Neuronal stem cell (in vitro differentiated cells): ENCODE results near the gene PRSS33.

Experiments used
- DNase-seq: peaks from one replicate; pipeline ENCODE4 v3.0.0-alpha.2; 2013; ENCODE audit warnings: low spot score
- H2AFZ ChIP-seq: one replicate; pipeline ENCODE4 v1.6.1; 2013; ENCODE audit warnings: mild to moderate bottlenecking, low read length, inconsistent platforms
- H2AK5ac ChIP-seq: 2 replicates; pipeline ENCODE4 v1.6.1; 2013; ENCODE audit warnings: low read depth, mild to moderate bottlenecking, inconsistent platforms, low read length, moderate library complexity, mixed read lengths
- H2BK120ac ChIP-seq: 2 replicates; pipeline ENCODE4 v1.6.1; 2013; ENCODE audit warnings: low read depth, mild to moderate bottlenecking, inconsistent platforms, low read length, moderate library complexity, mixed read lengths
- H2BK12ac ChIP-seq: one replicate; pipeline ENCODE4 v1.6.1; 2013; ENCODE audit warnings: low read length, inconsistent platforms
- H2BK15ac ChIP-seq: 2 replicates; pipeline ENCODE4 v1.6.1; 2013; ENCODE audit warnings: mild to moderate bottlenecking, low read length, inconsistent platforms, mixed read lengths
- H2BK5ac ChIP-seq: one replicate; pipeline ENCODE4 v1.6.1; 2013; ENCODE audit warnings: inconsistent platforms, mild to moderate bottlenecking, low read length, moderate library complexity
- H3K14ac ChIP-seq: one replicate; pipeline ENCODE4 v1.6.1; 2013; ENCODE audit warnings: low read length, inconsistent platforms
- H3K18ac ChIP-seq: 2 replicates; pipeline ENCODE4 v1.6.1; 2013; ENCODE audit warnings: low read length, inconsistent platforms
- H3K23ac ChIP-seq: 2 replicates; pipeline ENCODE4 v1.6.1; 2013; ENCODE audit warnings: low read depth, mild to moderate bottlenecking, mixed read lengths, low read length, inconsistent platforms; ENCODE audit not compliant: poor library complexity
- H3K27ac ChIP-seq: replicated peaks from 3 replicates; pipeline ENCODE4 v1.5.1; 2013; ENCODE audit warnings: low read length, inconsistent platforms
- H3K27me3 ChIP-seq, 3 experiments: 2 replicates each; pipeline ENCODE4 v1.6.1; 2013; ENCODE audit warnings: low read length in 3 of 3, mild to moderate bottlenecking in 2 of 3, inconsistent platforms in 1 of 3, low read depth in 1 of 3, mixed read lengths in 1 of 3, moderate library complexity in 1 of 3; ENCODE audit not compliant: control insufficient read depth in 3 of 3, insufficient read depth in 3 of 3
- H3K36me3 ChIP-seq, 2 donors: replicated peaks in 1 of 2; 2 replicates each; pipeline ENCODE4 v1.6.1; 2013; ENCODE audit warnings: low read length in 2 of 2; ENCODE audit not compliant: control insufficient read depth in 2 of 2, insufficient read depth in 2 of 2
- H3K4ac ChIP-seq: 2 replicates; pipeline ENCODE4 v1.6.1; 2013; ENCODE audit warnings: inconsistent platforms, mild to moderate bottlenecking, low read length, moderate library complexity
- H3K4me1 ChIP-seq, 2 donors: 1 replicate in 1 of 2; 2 replicates in 1 of 2; pipeline ENCODE4 v1.6.1; 2013; ENCODE audit warnings: low read length in 2 of 2, low read depth in 1 of 2; ENCODE audit not compliant: control insufficient read depth in 2 of 2, insufficient read depth in 1 of 2
- H3K4me2 ChIP-seq: one replicate; pipeline ENCODE4 v1.6.1; 2013; ENCODE audit warnings: mild to moderate bottlenecking, low read length, inconsistent platforms; ENCODE audit not compliant: insufficient read depth, poor library complexity, severe bottlenecking
- H3K4me3 ChIP-seq, 2 donors: 2 replicates each; pipeline ENCODE4 v1.5.1; 2013; ENCODE audit warnings: low read length in 2 of 2, mild to moderate bottlenecking in 2 of 2, inconsistent platforms in 1 of 2, moderate library complexity in 1 of 2
- H3K79me1 ChIP-seq: one replicate; pipeline ENCODE4 v1.6.1; 2013; ENCODE audit warnings: low read depth, mild to moderate bottlenecking, inconsistent platforms, low read length, moderate library complexity
- H3K9ac ChIP-seq: one replicate; pipeline ENCODE4 v1.6.1; 2013; ENCODE audit warnings: mild to moderate bottlenecking, low read depth, low read length, inconsistent platforms; ENCODE audit not compliant: poor library complexity
- H3K9me3 ChIP-seq, 2 donors: replicated peaks in 1 of 2; 2 replicates each; pipeline versions ENCODE3 to v1.6.1; 2013; ENCODE audit warnings: low read length in 2 of 2, mild to moderate bottlenecking in 2 of 2, inconsistent platforms in 1 of 2, low read depth in 1 of 2, mixed read lengths in 1 of 2, moderate library complexity in 1 of 2; ENCODE audit not compliant: control insufficient read depth in 2 of 2, insufficient read depth in 1 of 2
- H4K8ac ChIP-seq: one replicate; pipeline ENCODE4 v1.6.1; 2013; ENCODE audit warnings: low read depth, mild to moderate bottlenecking, inconsistent platforms, low read length, moderate library complexity
- H4K91ac ChIP-seq: one replicate; pipeline ENCODE4 v1.6.1; 2013; ENCODE audit warnings: low read length, low read depth, mild to moderate bottlenecking, inconsistent platforms; ENCODE audit not compliant: poor library complexity
- WGBS, 2 donors: extraction: QIAGEN DNeasy Blood & Tissue Kit; methylation state at CpG; one replicate each; pipeline ENCODE4 v1.1.7; 2013; ENCODE audit warnings: missing lambda C conversion rate in 2 of 2, mixed read lengths in 1 of 2; ENCODE audit not compliant: insufficient read length in 2 of 2, insufficient replicate concordance in 1 of 2; ENCODE audit errors: extremely low coverage in 2 of 2; 5-methylcytosine and 5-hydroxymethylcytosine counted together

The PRSS33 gene

GRCh38 chr16:2834968-2835367 is 47.6 kb upstream of the PRSS33 start:
- H2BK12ac ChIP-seq = no peak overlapping the region
- DNase-seq = no peak
- H3K4ac ChIP-seq = no peak overlapping the region
- no peak overlapping the region for H2AFZ ChIP-seq
- H3K4me3 ChIP-seq = no peak overlapping the region
- no peak overlapping the region for H2AK5ac ChIP-seq
- H3K27ac ChIP-seq = no peak overlapping the region
- no peaks in the 10 kb centered on the region for H3K36me3 ChIP-seq
- H3K9ac ChIP-seq = no peak overlapping the region
- no peak overlapping the region for H3K23ac ChIP-seq
- peaks cover 1% of the 10 kb centered on the region for H3K79me1 ChIP-seq
- no peak overlapping the region for H2BK5ac ChIP-seq
- H2BK120ac ChIP-seq = no peak overlapping the region
- H2BK15ac ChIP-seq = no peak overlapping the region
- no peak overlapping the region for H3K18ac ChIP-seq
- H3K14ac ChIP-seq = no peak overlapping the region
- no CpG with 5 or more reads among the region's 3 CpGs for WGBS, 2 donors
- no peak overlapping the region for H3K4me2 ChIP-seq
- peaks cover 0 to 5% of the 10 kb centered on the region in 2 donors for H3K9me3 ChIP-seq
- peaks cover 0 to 13% (median 9%) of the 10 kb centered on the region in 3 experiments for H3K27me3 ChIP-seq
- H4K8ac ChIP-seq = no peak overlapping the region
- no peak overlapping the region for H4K91ac ChIP-seq
- peaks cover 4 to 7% of the 10 kb centered on the region in 2 donors for H3K4me1 ChIP-seq

DNA sequence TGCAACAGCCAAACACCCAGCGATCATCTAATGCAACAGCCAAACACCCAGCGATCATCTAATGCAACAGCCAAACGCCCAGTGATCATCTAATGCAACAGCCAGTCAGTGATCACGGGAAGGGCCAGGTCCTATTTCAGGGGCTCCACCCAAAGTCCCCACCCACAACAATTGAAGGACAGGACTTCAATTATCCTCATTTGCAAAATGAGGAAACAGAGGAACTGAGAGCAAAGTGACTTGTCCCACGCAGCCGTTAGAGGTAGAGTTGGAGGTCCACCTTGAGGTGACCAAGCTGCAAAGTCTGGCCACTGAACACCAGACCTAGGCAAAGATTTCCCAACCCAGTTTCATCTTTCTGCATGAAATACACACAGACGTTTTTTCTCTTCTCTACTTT is 46.4 kb upstream of the PRSS33 start:
- H2BK15ac ChIP-seq = no peak overlapping the region
- no peak for DNase-seq
- no peak overlapping the region for H3K27ac ChIP-seq
- no peak overlapping the region for H2AFZ ChIP-seq
- peaks cover 0 to 22% (median 7%) of the 10 kb centered on the region in 3 experiments for H3K27me3 ChIP-seq
- no peak overlapping the region for H3K4me2 ChIP-seq
- no peak overlapping the region for H2AK5ac ChIP-seq
- no peak overlapping the region for H3K14ac ChIP-seq
- no peak overlapping the region for H3K9ac ChIP-seq
- H2BK5ac ChIP-seq = no peak overlapping the region
- H3K4me1 ChIP-seq = peaks cover 4 to 6% of the 10 kb centered on the region in 2 donors
- peaks cover 1% of the 10 kb centered on the region for H3K79me1 ChIP-seq
- H2BK12ac ChIP-seq = no peak overlapping the region
- no peak overlapping the region for H4K8ac ChIP-seq
- 100% methylated on average over 1 of the region's 7 CpGs for WGBS, 2 donors
- peaks cover 0 to 5% of the 10 kb centered on the region in 2 donors for H3K9me3 ChIP-seq
- no peak overlapping the region for H4K91ac ChIP-seq
- no peak overlapping the region for H3K18ac ChIP-seq
- H3K36me3 ChIP-seq = no peaks in the 10 kb centered on the region
- no peak overlapping the region for H3K23ac ChIP-seq
- H3K4ac ChIP-seq = no peak overlapping the region
- H2BK120ac ChIP-seq = no peak overlapping the region
- no peak overlapping the region for H3K4me3 ChIP-seq

DNA sequence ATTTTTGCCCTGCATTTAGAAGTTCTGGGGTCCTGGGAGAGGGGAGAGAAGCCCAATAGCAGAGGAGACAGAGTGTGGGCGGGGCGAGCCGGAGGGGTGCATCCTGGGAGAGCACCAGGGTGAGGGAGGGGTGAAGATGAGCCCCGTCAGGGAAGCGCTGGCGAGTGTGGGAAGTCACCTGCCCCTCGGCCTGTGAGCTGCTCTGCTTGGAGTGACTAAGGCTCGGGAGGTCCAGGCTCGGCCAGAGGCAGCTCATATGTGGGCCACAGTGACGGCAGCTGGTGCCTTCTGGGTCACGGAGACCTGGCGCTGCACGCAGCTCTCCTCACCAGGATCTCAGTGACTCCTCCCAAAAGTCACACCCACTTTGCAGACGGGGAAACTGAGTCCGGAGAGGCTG is 43.8 kb upstream of the PRSS33 start:
- H3K14ac ChIP-seq = peak overlapping the region; percentile 71
- H3K27me3 ChIP-seq = peaks cover 0 to 34% (median 2%) of the 10 kb centered on the region in 3 experiments
- no peak overlapping the region for H3K4ac ChIP-seq
- no peak overlapping the region for H3K9ac ChIP-seq
- H3K36me3 ChIP-seq = no peaks in the 10 kb centered on the region
- no peak for DNase-seq
- no peak overlapping the region for H2BK5ac ChIP-seq
- H3K23ac ChIP-seq = peak overlapping the region; percentile 80
- H3K79me1 ChIP-seq = peaks cover 1% of the 10 kb centered on the region
- no peak overlapping the region for H2AFZ ChIP-seq
- peak overlapping the region; percentile 26 for H2BK15ac ChIP-seq
- no peak overlapping the region for H3K18ac ChIP-seq
- H3K4me3 ChIP-seq = no peak overlapping the region
- no peak overlapping the region for H3K4me2 ChIP-seq
- H3K9me3 ChIP-seq = peaks cover 0 to 2% of the 10 kb centered on the region in 2 donors
- no peak overlapping the region for H3K27ac ChIP-seq
- H4K91ac ChIP-seq = no peak overlapping the region
- no peak overlapping the region for H2AK5ac ChIP-seq
- H2BK12ac ChIP-seq = no peak overlapping the region
- no CpG with 5 or more reads among the region's 15 CpGs for WGBS, 2 donors
- H3K4me1 ChIP-seq = peaks cover 4% of the 10 kb centered on the region in 2 donors
- peak overlapping the region; percentile 17 for H4K8ac ChIP-seq
- no peak overlapping the region for H2BK120ac ChIP-seq

GRCh38 chr16:2830355-2830695 is 43.0 kb upstream of the PRSS33 start:
- H3K27me3 ChIP-seq = peaks cover 0 to 39% (median 0%) of the 10 kb centered on the region in 3 experiments
- WGBS, 2 donors = no CpG with 5 or more reads among the region's 5 CpGs
- H3K14ac ChIP-seq = no peak overlapping the region

More at GRCh38 chr16:2830355-2830695, 43.0 kb upstream of the PRSS33 start:
- Histone ChIP-seq H3K36me3 (no peaks in the 10 kb centered on the region), H2BK120ac (no peak overlapping the region), H2BK15ac (no peak overlapping the region), H4K8ac (no peak overlapping the region), H3K18ac (no peak overlapping the region), H3K4me2 (no peak overlapping the region), H2AFZ (no peak overlapping the region), H3K27ac (no peak overlapping the region), H3K4ac (no peak overlapping the region), H2AK5ac (no peak overlapping the region), H2BK12ac (no peak overlapping the region), H3K23ac (no peak overlapping the region), H4K91ac (no peak overlapping the region), H3K9me3 (peaks cover 0 to 2% of the 10 kb centered on the region in 2 donors), H3K9ac (no peak overlapping the region), H3K4me3 (no peak overlapping the region), H3K79me1 (peaks cover 1% of the 10 kb centered on the region), H2BK5ac (no peak overlapping the region), H3K4me1 (no peaks in the 10 kb centered on the region)
- DNase-seq = no peak
